ENCODE measurements around the gene SHOC2. TPM values are rescaled to one million over a fixed set of nuclear protein-coding genes. Genes with fewer than 3 reads are reported as not detected.

The SHOC2 gene
- polyA plus RNA-seq, 1 donor (not counting 4 experiments of a cell fraction or from before 2014, with no cell fraction given), result 27.7 TPM

DNA sequence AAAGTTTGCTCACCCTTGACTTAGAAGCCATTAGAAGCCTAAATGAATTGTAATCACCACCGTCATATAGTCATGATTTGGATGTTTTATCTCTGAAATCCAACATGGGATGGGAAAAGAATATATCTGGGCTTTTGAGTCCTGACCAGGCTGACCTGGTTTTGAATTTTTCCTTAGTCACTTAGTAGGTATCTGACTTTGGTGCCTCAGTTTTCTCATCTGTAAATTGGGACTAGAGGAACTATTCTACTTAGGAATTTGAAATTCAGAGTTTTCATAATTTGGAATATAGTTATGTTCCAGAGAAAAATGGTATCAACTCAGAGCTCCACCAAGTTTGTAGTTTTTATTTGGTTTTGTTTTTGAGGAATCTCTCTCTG lies 40.9 kb downstream of the SHOC2 start:
- dilution Hi-C loops (cut with MboI; ENCODE audit: extremely low pct_ligation_motif_present, low sequenced_read_pairs), result no loop called here
- FAIRE-seq (no peak), DNase-seq (ENCODE audit: low read depth, low spot score) (no peak)
- no peak for TF ChIP-seq EZH2 (IDR thresholded peaks at IDR 0.05; ENCODE audit: low read length)
- TF ChIP-seq, protein P1, sequence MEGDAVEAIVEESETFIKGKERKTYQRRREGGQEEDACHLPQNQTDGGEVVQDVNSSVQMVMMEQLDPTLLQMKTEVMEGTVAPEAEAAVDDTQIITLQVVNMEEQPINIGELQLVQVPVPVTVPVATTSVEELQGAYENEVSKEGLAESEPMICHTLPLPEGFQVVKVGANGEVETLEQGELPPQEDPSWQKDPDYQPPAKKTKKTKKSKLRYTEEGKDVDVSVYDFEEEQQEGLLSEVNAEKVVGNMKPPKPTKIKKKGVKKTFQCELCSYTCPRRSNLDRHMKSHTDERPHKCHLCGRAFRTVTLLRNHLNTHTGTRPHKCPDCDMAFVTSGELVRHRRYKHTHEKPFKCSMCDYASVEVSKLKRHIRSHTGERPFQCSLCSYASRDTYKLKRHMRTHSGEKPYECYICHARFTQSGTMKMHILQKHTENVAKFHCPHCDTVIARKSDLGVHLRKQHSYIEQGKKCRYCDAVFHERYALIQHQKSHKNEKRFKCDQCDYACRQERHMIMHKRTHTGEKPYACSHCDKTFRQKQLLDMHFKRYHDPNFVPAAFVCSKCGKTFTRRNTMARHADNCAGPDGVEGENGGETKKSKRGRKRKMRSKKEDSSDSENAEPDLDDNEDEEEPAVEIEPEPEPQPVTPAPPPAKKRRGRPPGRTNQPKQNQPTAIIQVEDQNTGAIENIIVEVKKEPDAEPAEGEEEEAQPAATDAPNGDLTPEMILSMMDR (optimal IDR thresholded peaks at IDR 0.05 in 1 of 3, IDR thresholded peaks at IDR 0.05 in 1 of 3, conservative IDR thresholded peaks at IDR 0.05 in 1 of 3; ENCODE audit: extremely low read depth in 1 of 3, insufficient read depth in 2 of 3, low read length in 3 of 3), result no peak
- Histone ChIP-seq H2AFZ (ENCODE audit: control insufficient read depth, low read length) (no peak overlapping the region), H3K9me1 (ENCODE audit: control insufficient read depth, extremely low read depth, insufficient read depth, low read length) (no peaks in the 10 kb centered on the region), H3K4me2 (ENCODE audit: control insufficient read depth, extremely low read depth, insufficient read depth, low read depth, low read length) (no peak overlapping the region), H3K4me3 (ENCODE audit: control insufficient read depth in 2 of 3, extremely low read depth in 1 of 3, insufficient read depth in 2 of 3, low read depth in 1 of 3, low read length in 3 of 3) (no peak overlapping the region), H3K27me3 (ENCODE audit: control insufficient read depth, extremely low read depth, insufficient read depth, low read length) (no peaks in the 10 kb centered on the region), H3K9ac (ENCODE audit: control insufficient read depth, extremely low read depth, insufficient read depth, low read length) (no peak overlapping the region), H3K79me2 (ENCODE audit: control insufficient read depth, insufficient read depth, low read length) (peaks cover 57% of the 10 kb centered on the region), H3K9me3 (ENCODE audit: control insufficient read depth, low read depth, low read length) (no peaks in the 10 kb centered on the region), H3K27ac (ENCODE audit: control insufficient read depth, insufficient read depth, low read length) (no peak overlapping the region), H4K20me1 (ENCODE audit: control insufficient read depth, extremely low read depth, insufficient read depth, low read length) (no peaks in the 10 kb centered on the region), H3K4me1 (ENCODE audit: control insufficient read depth, extremely low read depth, insufficient read depth, low read length) (no peaks in the 10 kb centered on the region), H3K36me3 (ENCODE audit: control insufficient read depth in 2 of 2, extremely low read depth in 1 of 2, insufficient read depth in 2 of 2, low read length in 2 of 2) (no peaks in the 10 kb centered on the region)

DNA sequence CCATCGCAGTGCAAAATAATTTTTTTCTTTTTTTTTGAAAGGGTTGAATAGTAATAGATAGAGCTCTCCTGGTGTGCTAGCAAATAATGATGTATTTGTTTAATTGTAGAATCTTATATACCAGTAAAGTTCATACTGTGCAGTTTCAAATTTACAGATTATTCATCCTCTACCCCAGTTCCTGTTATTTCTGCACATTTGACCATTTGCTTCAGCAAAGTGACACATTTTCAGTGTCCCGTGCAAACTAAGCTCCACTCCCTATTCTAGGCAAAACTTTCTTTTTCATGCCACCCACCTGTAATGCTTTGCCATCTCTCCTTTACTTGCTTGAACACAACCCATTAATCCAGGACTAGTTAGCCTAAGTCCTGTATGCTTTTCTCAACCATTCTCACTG lies 43.0 kb downstream of the SHOC2 start:
- Histone ChIP-seq H3K4me2 (ENCODE audit: control insufficient read depth, extremely low read depth, insufficient read depth, low read depth, low read length) (no peak overlapping the region), H3K36me3 (ENCODE audit: control insufficient read depth in 2 of 2, extremely low read depth in 1 of 2, insufficient read depth in 2 of 2, low read length in 2 of 2) (no peaks in the 10 kb centered on the region), H4K20me1 (ENCODE audit: control insufficient read depth, extremely low read depth, insufficient read depth, low read length) (no peaks in the 10 kb centered on the region), H3K4me1 (ENCODE audit: control insufficient read depth, extremely low read depth, insufficient read depth, low read length) (no peaks in the 10 kb centered on the region), H2AFZ (ENCODE audit: control insufficient read depth, low read length) (no peak overlapping the region), H3K4me3 (ENCODE audit: control insufficient read depth in 2 of 3, extremely low read depth in 1 of 3, insufficient read depth in 2 of 3, low read depth in 1 of 3, low read length in 3 of 3) (no peak overlapping the region), H3K9me1 (ENCODE audit: control insufficient read depth, extremely low read depth, insufficient read depth, low read length) (no peaks in the 10 kb centered on the region), H3K79me2 (ENCODE audit: control insufficient read depth, insufficient read depth, low read length) (peaks cover 61% of the 10 kb centered on the region), H3K9me3 (ENCODE audit: control insufficient read depth, low read depth, low read length) (no peaks in the 10 kb centered on the region), H3K27me3 (ENCODE audit: control insufficient read depth, extremely low read depth, insufficient read depth, low read length) (no peaks in the 10 kb centered on the region), H3K27ac (ENCODE audit: control insufficient read depth, insufficient read depth, low read length) (no peak overlapping the region), H3K9ac (ENCODE audit: control insufficient read depth, extremely low read depth, insufficient read depth, low read length) (no peak overlapping the region)
- no peak for TF ChIP-seq EZH2 (IDR thresholded peaks at IDR 0.05; ENCODE audit: low read length)
- TF ChIP-seq, protein P1 (optimal IDR thresholded peaks at IDR 0.05 in 1 of 3, IDR thresholded peaks at IDR 0.05 in 1 of 3, conservative IDR thresholded peaks at IDR 0.05 in 1 of 3; ENCODE audit: extremely low read depth in 1 of 3, insufficient read depth in 2 of 3, low read length in 3 of 3), result no peak
- FAIRE-seq (no peak), DNase-seq (ENCODE audit: low read depth, low spot score) (no peak)
- dilution Hi-C loops (cut with MboI; ENCODE audit: extremely low pct_ligation_motif_present, low sequenced_read_pairs), result no loop called here
